Stimulated activated CD4-positive, alpha-beta T cell treated with anti-CD3 and anti-CD28 coated beads, TNF-alpha, amount 100 ng/mL, for 48 hours (primary cell): ENCODE data around the gene RGS7.
"Not testable (repeated sequence)": the region's sequence is repeated elsewhere in the genome, so short reads cannot be mapped to it uniquely, and the experiment has no call there.

Source experiments
- DNase-seq, 3 donors: peaks; one replicate each; pipeline ENCODE4 v3.0.0-alpha.2; 2020; ENCODE audit warnings: low read depth in 3 of 3

Gene RGS7

DNA sequence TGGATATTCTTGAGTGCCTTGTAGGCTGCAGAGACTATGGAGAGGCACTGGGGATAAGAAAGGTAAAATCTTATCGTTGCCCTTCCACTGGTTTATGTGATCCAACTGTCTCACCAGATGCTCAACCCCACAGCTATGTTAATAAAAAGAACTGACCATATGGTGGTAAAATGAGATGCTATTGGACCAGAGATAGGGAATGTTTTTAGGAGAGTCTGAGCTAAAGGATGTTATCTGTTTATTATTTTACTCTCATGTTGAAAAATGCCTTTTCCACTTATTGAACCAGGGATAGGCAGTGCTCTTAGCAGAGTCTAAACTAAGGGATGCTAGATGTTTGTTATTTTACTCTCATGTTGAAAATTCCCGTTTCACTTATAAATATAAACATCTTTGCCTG, 572.2 kb downstream of the RGS7 start:
- no peak for DNase-seq

DNA sequence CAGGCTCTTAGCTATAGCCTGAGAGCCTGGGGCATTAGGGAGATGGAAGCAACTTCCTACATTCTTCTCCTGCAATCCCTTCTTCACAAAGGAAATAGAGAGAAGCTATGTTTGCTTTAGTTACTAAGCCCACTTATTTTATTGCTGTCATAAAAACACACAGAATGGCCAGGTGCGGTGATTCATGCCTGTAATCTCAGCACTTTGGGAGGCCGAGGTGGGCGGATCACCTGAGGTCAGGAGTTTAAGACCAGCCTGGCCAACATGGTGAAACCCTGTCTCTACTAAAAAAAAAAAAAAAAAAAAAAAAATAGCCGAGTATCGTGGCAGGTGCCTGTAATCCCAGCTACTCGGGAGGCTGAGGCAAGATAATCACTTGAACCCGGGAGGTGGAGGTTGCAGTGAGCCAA, 573.3 kb downstream of the RGS7 start:
- DNase-seq: not testable (repeated sequence)

DNA sequence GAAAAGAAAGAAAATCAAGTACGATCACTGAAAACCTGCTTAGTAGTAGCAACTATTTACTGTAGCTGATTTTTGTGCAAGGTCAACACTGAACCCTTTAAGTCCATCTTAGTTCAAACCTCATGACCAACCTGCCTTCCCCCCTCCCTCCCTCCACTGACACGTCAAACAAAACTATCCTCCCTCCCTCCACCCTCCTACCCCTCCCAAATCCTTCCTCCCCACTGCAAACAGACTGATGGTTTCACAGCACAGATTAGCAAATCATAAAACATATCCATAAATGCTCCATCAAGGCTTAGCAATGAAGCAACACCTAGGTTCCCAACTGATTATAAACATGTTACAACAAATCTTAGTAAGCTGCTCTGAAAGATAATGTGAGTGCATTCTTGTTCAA, 580.8 kb downstream of the RGS7 start:
- no peak for DNase-seq

DNA sequence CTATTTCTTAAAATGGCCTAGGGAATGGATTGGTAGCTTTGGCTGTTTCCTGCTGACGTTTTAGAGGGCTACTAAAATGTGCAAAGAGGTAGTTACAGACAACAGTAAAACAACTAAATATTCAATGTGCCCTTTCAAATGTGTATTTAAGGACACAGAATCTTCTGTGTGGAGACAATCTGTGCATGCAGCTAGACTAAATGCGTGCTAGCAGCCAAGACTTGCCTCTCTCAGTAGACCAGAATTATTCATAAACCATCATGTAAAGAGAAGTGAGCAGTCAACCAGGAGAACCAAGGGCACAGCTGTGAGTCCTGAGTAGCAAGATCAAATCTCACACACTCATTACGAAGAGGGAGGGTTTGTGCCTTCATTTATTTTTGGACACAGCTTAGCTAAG, 584.9 kb downstream of the RGS7 start:
- no peak for DNase-seq

DNA sequence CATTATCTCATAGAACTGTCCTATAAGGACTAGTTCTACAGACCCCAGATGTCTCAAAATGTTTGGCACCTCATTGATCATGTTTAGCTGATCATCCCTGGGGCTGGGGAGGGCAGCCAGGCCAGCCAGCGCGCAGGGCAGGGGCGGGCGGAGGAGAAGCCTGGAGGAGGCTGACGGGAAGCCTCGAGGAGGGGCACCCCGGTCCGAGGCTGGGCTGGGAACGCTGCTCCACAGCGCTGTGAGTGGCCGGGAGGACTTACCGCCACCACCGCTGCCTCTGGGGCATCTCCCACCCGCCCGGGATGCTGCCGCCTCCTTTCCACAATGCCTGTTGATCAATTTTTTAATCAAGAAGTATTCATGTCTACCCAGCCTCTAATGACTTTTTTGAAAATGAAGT, 585.6 kb downstream of the RGS7 start:
- DNase-seq: no peak

DNA sequence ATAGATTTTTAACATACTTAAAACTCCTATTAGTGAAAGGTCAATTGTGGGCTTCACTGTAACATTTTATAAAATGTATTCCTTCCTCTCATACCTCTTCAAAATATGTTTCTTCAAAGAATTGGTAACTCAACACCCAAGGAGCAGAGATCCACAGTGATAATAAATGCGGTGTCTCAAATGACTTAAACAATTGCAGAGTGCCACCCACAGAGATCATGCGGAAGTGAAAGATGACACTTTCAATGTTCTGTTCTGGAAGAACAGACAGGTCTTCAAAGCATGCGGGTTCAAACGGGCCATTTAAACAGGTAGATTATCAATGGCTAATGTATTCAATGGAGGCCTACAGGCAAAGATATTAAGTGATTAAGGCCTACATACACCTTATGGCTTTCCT, 588.0 kb downstream of the RGS7 start:
- no peak for DNase-seq

DNA sequence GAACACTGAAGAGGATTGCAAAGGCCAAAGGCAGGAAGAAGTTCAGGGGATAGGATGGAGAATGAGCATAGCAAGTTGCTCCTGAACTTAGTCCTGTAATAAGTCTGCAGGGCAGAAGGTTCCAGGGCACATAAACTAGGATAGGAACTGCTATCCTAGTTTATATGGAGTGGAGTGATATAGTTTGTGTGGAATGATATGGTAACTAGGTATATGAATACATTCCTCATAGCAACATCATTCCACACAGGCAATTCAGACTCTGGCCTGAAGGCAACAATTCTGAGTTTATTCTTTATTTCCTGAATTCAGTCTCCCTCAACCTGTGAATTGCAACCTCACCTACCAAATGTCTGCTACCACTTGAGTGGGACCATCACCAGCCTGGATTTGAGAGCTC, 590.2 kb downstream of the RGS7 start:
- DNase-seq: no peak

DNA sequence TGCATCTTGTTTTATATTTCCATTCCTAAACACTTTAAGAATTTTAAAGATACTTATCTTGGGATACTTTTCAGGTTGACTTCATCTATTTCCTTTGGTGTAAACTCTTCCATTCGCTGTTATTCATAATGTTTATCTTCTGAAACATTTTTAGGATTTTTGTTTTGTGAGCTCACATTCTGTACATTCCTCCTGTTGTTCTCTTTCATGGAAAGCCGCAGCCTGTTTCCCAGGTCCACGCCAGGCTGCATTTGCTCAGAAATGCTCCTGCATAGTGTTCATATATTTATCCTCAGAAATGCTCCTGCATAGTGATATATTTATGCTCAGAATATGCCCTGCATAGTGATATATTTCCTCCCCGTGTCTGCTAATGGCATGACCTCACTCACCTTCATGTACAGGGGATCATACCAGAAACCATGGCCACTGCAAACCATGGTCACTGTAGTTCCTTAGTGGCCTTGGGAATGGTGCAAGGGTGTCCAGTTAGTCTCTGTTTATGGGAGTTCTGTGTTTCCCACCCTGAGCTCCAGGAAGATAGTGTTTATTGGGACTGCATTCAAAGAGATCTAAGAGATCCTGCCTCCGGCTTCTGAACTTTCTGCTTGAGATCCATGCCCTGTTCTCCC, 591.2 kb downstream of the RGS7 start:
- DNase-seq: no peak

DNA sequence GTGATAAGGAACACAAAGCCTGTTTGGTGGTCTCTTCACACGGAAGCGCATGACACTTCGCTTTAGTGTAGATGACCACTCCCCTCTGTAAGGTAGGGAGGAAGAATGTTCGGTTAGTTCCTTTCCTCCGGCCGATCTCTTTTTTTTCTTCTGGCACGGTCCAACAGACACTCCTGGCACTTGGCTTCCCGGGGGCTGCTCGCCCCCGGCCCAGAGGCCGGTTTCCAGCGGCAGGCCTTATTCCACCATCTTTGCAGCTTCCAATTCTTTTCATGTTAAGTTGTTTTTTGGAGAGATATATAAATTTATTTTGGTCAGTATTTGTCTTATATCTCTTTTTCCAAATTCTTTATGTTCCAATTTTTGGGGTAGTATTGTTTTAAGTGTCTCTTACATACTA, 593.2 kb downstream of the RGS7 start:
- DNase-seq: no peak

DNA sequence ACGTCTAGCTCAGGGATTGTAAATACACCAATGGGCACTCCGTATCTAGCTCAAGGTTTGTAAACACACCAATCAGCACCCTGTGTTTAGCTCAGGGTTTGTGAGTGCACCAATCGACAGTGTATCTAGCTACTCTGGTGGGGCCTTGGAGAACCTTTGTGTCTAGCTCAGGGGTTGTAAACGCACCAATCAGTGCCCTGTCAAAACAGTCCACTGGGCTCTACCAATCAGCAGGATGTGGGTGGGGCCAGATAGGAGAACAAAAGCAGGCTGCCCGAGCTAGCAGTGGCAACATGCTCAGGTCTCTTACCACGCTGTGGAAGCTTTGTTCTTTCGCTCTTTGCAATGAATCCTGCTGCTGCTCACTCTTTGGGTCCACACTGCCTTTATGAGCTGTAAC, 593.9 kb downstream of the RGS7 start:
- DNase-seq: not testable (repeated sequence)

DNA sequence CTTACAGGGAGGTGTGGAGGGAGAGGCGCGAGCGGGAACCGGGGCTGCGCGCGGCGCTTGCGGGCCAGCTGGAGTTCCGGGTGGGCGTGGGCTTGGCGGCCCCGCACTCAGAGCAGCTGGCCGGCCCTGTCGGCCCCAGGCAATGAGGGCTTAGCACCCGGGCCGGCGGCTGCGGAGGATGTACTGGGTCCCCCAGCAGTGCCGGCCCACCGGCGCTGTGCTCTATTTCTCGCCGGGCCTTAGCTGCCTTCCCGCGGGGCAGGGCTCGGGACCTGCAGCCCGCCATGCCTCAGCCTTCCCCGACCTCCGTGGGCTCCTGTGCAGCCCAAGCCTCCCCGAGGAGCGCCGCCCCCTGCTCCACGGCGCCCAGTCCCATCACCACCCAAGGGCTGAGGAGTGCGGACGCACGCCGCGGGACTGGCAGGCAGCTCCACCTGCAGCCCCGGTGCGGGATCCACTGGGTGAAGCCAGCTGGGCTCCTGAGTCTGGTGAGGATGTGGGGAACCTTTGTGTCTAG, 594.5 kb downstream of the RGS7 start:
- DNase-seq: not testable (repeated sequence)

DNA sequence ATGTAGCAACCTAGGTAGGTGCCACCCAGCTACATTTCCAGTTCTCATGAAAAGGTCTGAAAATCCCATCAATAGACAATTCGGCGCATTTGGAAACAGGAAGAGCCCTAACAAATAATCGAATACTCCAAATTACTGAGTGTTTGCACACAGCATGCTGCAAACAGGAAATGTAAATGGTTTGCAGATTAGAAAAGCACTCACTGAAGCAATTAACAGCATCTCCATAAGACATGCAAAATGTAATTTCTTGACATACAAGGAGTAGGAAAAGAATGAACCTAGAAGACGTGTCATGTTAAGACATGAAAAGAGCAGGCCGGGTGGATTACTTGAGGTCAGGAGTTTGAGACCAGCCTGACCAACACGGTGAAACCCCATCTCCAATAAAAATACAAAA, 598.2 kb downstream of the RGS7 start:
- DNase-seq: not testable (repeated sequence)

DNA sequence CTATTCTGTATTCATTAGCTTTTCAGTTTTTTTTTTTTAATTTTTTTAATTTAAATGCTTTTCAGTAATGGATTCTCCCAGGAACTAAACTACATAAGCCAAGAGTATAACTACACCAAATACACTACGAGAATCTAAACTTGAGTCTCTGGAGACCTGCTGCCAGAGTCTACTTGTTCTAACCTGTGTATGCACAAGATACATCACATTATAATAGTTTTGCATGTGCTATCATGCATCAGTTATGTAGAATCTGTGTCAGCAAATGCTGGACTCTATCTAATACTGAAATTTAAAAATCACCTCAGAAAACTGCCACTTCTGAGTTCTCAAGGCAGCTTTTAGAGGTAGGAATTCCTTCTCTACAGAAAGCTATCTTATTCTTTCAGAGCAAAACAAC, 598.7 kb downstream of the RGS7 start:
- no peak for DNase-seq

DNA sequence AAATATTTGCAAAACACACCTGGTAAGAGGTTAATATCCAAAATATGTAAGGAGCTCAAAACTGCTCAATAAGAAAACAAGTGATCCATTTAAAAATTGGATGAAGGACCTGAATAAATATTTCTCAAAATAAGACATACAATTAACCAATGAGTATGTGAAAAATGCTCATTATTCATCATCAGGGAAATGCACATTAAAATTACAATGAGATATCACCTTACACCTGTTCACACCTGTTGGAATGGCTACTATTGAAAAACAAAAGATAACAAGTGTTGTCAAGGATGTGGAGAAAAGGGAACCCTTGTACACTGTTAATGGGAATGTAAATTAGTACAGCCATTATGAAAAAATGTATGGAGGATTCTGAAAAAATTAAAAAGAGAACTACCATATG, 609.1 kb downstream of the RGS7 start:
- DNase-seq: no peak

DNA sequence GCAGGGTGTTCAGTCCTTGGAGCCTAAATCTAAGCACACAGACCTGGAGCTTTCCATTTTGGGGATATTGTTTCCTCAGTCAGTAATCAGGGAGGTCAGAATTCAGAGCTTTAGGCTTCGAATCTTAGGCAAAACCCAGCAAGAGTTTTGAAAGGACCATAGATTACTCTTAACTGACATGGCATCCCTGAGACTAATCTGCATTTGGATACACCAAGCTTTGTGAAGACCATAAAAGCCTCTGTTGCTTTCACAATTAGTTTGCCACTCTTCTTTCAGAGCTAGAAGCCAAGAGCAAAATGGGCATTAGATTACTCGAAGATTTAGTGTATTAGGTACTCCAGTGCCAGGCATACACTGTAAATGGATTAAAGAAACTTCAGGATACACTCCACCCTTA, 613.3 kb downstream of the RGS7 start:
- DNase-seq: no peak

DNA sequence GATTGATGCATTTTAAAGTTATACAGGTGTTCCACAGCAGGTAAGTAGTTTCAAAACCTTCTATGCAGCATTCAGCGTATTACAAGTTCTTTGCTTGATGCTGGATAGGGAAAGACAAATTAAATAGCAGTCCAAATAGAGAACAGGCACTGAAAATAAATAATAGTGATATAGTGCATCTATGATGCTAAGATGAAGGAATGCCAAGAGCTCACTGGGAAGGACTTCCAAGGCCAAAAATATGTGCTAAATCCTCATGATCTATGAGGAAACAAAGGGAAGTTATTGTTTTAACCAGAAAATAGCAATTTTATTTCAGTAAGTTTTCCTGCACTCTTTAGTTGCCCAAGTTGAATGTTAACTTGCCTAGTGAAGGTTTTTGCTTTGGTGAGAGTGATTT, 617.3 kb downstream of the RGS7 start:
- no peak for DNase-seq

DNA sequence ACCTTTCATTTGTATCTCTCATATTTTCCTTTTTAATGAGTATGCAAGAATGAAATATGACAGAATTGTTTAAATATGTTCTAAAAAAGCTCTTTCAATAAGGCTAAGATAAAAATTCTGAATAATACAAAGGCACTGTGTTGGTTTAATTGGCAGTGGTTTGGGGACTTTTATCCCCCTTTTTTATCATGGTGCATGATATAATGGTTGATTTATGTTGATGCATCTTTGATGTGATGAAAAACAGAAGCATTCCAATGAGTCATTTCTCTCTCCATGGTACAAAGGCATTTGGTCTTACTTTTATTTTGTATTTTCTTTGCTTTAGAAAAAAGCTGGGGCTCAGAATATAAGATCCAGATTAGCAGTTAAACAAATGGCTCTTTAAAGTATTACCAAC, 617.9 kb downstream of the RGS7 start:
- no peak for DNase-seq

DNA sequence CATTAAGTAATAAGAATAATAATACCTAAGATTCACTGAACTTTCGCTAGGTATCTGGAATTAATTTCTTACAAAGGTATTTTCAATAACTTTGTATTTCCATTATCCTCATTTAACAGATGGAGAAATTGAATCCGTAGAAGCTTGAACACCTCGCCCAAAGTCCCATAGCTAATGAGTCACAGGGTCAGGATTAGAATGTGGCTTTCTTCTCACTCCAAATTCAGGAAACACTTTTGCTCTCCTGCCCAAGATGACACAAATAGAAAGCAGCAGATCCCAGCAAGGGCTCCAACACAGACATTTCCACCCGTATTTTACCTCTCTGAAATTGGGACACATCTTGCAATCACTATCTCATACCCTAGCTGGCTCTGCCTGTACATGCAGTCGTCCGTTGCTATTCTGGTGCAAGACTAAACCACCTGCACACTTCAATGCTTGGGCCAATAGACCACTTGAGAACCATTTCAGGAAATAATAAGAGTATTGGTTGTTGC, 619.2 kb downstream of the RGS7 start:
- DNase-seq: no peak

DNA sequence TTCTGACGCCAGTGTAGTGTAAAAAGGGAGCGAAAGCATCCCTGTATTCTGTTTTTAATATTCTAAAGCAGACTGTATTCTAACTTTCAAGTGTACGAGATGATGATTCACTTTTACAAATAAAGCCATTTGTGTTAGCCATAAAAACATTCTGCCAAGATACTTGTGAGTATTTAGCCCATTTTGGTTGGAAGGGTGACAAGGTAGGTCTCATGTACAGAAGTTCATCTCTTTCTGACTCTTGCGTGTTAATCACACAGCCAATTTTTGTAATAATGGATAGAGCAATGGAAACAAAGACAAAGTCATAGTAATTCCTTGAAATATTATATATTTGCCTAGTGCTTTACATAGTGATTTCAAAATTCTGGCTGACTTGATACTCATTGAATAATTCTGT, 619.7 kb downstream of the RGS7 start:
- DNase-seq: no peak

DNA sequence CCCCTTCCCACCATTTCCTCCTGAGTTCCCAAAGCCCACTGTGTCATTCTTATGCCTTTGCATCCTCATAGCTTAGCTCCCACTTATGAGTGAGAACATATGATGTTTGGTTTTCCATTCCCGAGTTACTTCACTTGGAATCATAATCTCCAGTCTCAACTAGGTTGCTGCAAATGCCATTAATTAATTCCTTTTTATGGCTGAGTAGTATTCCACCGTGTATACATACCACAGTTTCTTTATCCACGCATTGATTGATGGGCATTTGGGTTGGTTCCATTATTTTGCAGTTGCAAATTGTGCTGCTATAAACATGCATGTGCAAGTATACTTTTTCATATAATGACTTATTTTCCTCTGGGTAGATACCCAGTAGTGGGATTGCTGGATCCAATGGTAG, 622.3 kb downstream of the RGS7 start:
- not testable (repeated sequence) for DNase-seq

DNA sequence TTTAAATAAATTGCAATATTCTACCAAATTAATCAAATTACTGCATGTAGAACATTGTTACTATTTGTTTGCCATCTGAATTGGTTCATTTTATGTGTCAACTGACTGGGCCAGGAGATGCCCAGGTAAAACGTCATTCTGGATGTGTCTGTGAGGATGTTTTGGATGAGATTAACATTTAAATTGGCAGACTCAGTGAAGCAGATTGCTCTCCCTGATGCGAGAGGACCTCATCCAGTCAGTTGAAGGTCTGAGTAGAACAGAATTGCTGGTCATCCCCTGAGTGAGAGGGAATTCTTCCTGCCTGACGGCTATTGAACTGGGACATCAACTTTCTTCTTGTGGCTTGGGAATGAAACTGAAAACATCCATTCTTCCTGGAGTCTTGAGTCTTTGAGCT, 623.0 kb downstream of the RGS7 start:
- DNase-seq: no peak

DNA sequence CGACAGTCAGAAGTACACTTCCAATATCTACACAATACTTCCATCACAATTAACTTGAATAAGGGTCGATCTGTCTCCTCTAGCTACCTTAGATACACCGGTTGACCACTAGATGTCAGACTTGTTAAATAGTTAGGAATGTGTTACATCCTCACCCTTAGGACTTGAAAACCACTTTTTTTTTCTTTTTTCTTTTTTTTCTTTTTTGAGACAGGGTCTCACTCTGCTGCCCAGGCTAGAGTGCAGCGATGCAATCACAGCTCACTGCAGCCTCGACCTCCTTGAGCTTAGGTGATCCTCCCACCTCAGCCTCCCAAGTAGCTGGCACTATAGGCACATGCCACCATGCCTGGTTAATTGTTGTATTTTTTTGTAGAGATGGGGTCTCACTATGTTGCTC, 624.6 kb downstream of the RGS7 start:
- DNase-seq: no peak
